ENCODE measurements around the gene PRKCE. TPM values are rescaled to one million over a fixed set of nuclear protein-coding genes. Genes with fewer than 3 reads are reported as not detected.

PRKCE gene
- total RNA-seq, 1 experiment from 2014 or later, result 14.8 TPM

DNA sequence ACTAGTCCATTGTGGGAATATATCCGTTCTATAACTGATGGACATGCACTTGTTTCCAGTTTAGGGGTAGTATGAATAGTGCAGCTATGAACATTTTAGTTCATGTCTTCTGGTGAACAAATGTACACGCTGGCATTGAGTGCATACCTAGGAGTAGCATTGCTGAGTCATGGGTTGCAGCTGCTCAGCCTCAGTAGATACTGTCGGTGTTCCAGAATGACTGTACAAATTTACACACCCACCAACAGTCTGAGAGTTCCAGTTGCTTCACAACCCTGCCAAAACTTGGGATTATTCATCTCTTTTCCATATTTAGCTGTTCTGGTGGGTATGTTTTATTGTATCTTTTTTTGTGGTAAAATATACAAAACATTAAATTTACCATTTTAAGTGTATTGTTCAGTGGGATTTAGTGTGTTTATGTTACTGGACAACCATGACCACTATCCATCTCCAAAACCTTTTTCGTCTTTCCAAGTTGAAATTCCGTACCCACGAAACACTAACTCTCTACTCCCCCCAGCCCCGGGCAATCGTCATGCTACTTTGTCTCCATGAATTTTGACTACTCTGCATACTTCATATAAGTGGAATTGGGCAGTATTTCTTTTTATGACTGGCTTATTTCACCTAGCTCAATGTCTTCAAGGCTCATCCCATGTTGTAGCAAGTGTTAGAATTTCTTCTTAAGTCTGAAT is 281.0 kb downstream of the PRKCE start:
- Histone ChIP-seq H3K4me2 (ENCODE audit: low read length) (0 out of 2 replicates have a peak overlapping the region, but pooled peaks have one; percentile 2), H3K4me1 (ENCODE audit: control insufficient read depth in 1 of 2, insufficient read depth in 2 of 2, low read length in 2 of 2) (peaks cover 13 to 43% of the 10 kb centered on the region in 2 experiments), H2AFZ (ENCODE audit: low read depth, low read length, poor library complexity, severe bottlenecking) (no peak overlapping the region), H3K36me3 (ENCODE audit: control insufficient read depth in 1 of 2, insufficient read depth in 2 of 2, low read length in 2 of 2) (no peaks in the 10 kb centered on the region), H3K27ac (ENCODE audit: low read depth, low read length) (no peak overlapping the region), H3K27me3 (ENCODE audit: insufficient read depth, low read length) (no peaks in the 10 kb centered on the region), H3K9ac (ENCODE audit: low read length) (no peak overlapping the region), H3K4me3 (replicated peaks in 1 of 2; ENCODE audit: low read depth in 1 of 2, low read length in 2 of 2) (no peak overlapping the region), H3K9me2 (ENCODE audit: insufficient read depth) (no peaks in the 10 kb centered on the region), H3K79me2 (ENCODE audit: insufficient read depth, low read length) (no peaks in the 10 kb centered on the region), H4K20me1 (ENCODE audit: insufficient read depth) (no peaks in the 10 kb centered on the region), H3K9me3 (ENCODE audit: control insufficient read depth in 1 of 2, insufficient read depth in 1 of 2, low read depth in 1 of 2, low read length in 2 of 2) (no peaks in the 10 kb centered on the region)
- ATAC-seq (no peak), DNase-seq (ENCODE audit: low read depth, low spot score) (no peak)
- CTCF ChIA-PET, result no interaction called here
- intact Hi-C loops (cut with micrococcal nuclease), result no loop called here
- POLR2A ChIA-PET, result no interaction called here
- TF ChIP-seq ZFX (IDR thresholded peaks at IDR 0.05) (no peak), POLR2AphosphoS5 (IDR thresholded peaks at IDR 0.05; ENCODE audit: low read depth, low read length) (no peak), ELF1 (IDR thresholded peaks at IDR 0.05; ENCODE audit: borderline replicate concordance, low read depth) (no peak), FOSL1 (IDR thresholded peaks at IDR 0.05; ENCODE audit: low read depth) (no peak)
- RAD21 ChIA-PET (ENCODE audit: low non-redundant PET in 1 of 2, low total read pairs in 2 of 2, uncharacterized antibody in 2 of 2, unreplicated experiment in 2 of 2), result no interaction called here
- BruUV-seq (replicated peaks), result no TSS peak

DNA sequence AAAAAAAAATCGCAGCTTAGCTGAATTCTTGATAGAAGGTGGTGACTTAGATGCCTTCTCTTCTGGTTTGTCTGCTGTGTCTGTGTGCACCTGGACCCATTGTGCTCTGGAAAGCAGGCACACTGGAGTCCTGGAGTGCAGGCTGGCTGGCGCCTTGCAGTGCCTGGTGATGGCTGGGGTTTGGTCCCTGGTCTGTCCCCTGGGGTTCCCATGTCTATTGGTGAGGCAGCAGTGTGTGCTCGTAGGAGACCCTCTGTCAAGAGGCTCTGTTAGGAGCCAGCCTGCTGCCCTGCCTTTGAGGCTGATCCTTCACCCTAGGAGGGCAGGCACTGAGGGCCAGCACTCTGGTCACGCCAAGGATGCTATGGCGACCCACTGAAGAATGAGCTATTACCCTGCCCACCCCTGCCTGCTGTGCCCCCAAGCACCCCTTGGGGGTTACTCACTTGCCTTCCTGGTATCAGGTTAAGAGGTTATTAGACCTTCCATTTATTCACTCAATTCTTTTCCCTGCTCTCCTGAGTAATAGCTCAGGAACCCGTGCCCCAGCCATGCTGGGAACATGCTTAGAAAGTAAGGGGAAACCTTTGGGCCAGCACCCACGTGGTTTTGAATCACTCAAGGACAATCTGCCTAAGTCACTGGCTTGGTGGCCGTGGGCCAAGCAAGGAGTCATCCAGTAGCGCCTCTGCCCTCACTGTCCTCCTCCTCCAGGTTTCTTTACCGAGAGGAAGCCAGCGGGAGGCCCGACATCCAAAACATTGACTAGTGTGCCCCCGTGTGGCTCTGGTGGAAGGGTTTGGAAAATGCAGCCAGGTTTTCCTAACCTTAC is 284.5 kb downstream of the PRKCE start:
- BruUV-seq (replicated peaks), result no TSS peak
- ChIA-PET CTCF (interaction anchor here (0.8 to 2.1 kb wide), 9 partner anchors 10 to 351 kb away, joined by 3 to 8 read pairs (median 4); no protein-coding TSS in a partner anchor), RAD21 (ENCODE audit: low non-redundant PET in 1 of 2, low total read pairs in 2 of 2, uncharacterized antibody in 2 of 2, unreplicated experiment in 2 of 2) (interaction anchor here in 1 of 2 experiments (0.6 kb wide), 1 partner anchor 166 kb away, joined by 3 read pairs; no protein-coding TSS in a partner anchor), POLR2A (interaction anchor here (1.1 to 1.7 kb wide), 2 partner anchors 27 to 28 kb away, joined by 4 to 5 read pairs; no protein-coding TSS in a partner anchor)
- Histone ChIP-seq H3K9me3 (ENCODE audit: control insufficient read depth in 1 of 2, insufficient read depth in 1 of 2, low read depth in 1 of 2, low read length in 2 of 2) (no peaks in the 10 kb centered on the region), H3K4me2 (ENCODE audit: low read length) (peak overlapping the region; percentile 72), H4K20me1 (ENCODE audit: insufficient read depth) (no peaks in the 10 kb centered on the region), H3K79me2 (ENCODE audit: insufficient read depth, low read length) (no peaks in the 10 kb centered on the region), H3K9ac (ENCODE audit: low read length) (peak overlapping the region; percentile 55), H3K4me1 (ENCODE audit: control insufficient read depth in 1 of 2, insufficient read depth in 2 of 2, low read length in 2 of 2) (peaks cover 39 to 62% of the 10 kb centered on the region in 2 experiments), H2AFZ (ENCODE audit: low read depth, low read length, poor library complexity, severe bottlenecking) (no peak overlapping the region), H3K27ac (ENCODE audit: low read depth, low read length) (peak overlapping the region; percentile 28; the same call in 1 of the 2 replicates), H3K9me2 (ENCODE audit: insufficient read depth) (no peaks in the 10 kb centered on the region), H3K27me3 (ENCODE audit: insufficient read depth, low read length) (no peaks in the 10 kb centered on the region), H3K4me3 (replicated peaks in 1 of 2; ENCODE audit: low read depth in 1 of 2, low read length in 2 of 2) (peak overlapping the region in 1 of 2 experiments; percentile 24; a peak in 1 of 4 replicates), H3K36me3 (ENCODE audit: control insufficient read depth in 1 of 2, insufficient read depth in 2 of 2, low read length in 2 of 2) (no peaks in the 10 kb centered on the region)
- intact Hi-C loops (cut with micrococcal nuclease), result loop anchor here (1.0 kb wide), 2 partner anchors 158 to 293 kb away; no protein-coding TSS in a partner anchor
- ATAC-seq (peak; percentile 77), DNase-seq (ENCODE audit: low read depth, low spot score) (peak; percentile 97)
- TF ChIP-seq, protein P1, sequence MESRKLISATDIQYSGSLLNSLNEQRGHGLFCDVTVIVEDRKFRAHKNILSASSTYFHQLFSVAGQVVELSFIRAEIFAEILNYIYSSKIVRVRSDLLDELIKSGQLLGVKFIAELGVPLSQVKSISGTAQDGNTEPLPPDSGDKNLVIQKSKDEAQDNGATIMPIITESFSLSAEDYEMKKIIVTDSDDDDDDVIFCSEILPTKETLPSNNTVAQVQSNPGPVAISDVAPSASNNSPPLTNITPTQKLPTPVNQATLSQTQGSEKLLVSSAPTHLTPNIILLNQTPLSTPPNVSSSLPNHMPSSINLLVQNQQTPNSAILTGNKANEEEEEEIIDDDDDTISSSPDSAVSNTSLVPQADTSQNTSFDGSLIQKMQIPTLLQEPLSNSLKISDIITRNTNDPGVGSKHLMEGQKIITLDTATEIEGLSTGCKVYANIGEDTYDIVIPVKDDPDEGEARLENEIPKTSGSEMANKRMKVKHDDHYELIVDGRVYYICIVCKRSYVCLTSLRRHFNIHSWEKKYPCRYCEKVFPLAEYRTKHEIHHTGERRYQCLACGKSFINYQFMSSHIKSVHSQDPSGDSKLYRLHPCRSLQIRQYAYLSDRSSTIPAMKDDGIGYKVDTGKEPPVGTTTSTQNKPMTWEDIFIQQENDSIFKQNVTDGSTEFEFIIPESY (IDR thresholded peaks at IDR 0.05; ENCODE audit: extremely low read depth, insufficient replicate concordance, low read length), result peak; percentile 29
- TF ChIP-seq RAD21 (IDR thresholded peaks at IDR 0.05; ENCODE audit: low read depth), result peak; percentile 98
- TF ChIP-seq, protein P2, sequence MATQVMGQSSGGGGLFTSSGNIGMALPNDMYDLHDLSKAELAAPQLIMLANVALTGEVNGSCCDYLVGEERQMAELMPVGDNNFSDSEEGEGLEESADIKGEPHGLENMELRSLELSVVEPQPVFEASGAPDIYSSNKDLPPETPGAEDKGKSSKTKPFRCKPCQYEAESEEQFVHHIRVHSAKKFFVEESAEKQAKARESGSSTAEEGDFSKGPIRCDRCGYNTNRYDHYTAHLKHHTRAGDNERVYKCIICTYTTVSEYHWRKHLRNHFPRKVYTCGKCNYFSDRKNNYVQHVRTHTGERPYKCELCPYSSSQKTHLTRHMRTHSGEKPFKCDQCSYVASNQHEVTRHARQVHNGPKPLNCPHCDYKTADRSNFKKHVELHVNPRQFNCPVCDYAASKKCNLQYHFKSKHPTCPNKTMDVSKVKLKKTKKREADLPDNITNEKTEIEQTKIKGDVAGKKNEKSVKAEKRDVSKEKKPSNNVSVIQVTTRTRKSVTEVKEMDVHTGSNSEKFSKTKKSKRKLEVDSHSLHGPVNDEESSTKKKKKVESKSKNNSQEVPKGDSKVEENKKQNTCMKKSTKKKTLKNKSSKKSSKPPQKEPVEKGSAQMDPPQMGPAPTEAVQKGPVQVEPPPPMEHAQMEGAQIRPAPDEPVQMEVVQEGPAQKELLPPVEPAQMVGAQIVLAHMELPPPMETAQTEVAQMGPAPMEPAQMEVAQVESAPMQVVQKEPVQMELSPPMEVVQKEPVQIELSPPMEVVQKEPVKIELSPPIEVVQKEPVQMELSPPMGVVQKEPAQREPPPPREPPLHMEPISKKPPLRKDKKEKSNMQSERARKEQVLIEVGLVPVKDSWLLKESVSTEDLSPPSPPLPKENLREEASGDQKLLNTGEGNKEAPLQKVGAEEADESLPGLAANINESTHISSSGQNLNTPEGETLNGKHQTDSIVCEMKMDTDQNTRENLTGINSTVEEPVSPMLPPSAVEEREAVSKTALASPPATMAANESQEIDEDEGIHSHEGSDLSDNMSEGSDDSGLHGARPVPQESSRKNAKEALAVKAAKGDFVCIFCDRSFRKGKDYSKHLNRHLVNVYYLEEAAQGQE (IDR thresholded peaks at IDR 0.05; ENCODE audit: low read depth), result no peak
- TF ChIP-seq, protein P3, sequence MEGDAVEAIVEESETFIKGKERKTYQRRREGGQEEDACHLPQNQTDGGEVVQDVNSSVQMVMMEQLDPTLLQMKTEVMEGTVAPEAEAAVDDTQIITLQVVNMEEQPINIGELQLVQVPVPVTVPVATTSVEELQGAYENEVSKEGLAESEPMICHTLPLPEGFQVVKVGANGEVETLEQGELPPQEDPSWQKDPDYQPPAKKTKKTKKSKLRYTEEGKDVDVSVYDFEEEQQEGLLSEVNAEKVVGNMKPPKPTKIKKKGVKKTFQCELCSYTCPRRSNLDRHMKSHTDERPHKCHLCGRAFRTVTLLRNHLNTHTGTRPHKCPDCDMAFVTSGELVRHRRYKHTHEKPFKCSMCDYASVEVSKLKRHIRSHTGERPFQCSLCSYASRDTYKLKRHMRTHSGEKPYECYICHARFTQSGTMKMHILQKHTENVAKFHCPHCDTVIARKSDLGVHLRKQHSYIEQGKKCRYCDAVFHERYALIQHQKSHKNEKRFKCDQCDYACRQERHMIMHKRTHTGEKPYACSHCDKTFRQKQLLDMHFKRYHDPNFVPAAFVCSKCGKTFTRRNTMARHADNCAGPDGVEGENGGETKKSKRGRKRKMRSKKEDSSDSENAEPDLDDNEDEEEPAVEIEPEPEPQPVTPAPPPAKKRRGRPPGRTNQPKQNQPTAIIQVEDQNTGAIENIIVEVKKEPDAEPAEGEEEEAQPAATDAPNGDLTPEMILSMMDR (IDR thresholded peaks at IDR 0.05 in 2 of 3, conservative IDR thresholded peaks at IDR 0.05 in 1 of 3; ENCODE audit: borderline replicate concordance in 1 of 3, insufficient read depth in 1 of 3, low read depth in 2 of 3, low read length in 2 of 3), result peak; percentile 68 to 86 (median 75)
